ENCODE data around the gene SOX9. TPM values are rescaled to one million over a fixed set of nuclear protein-coding genes. Genes with fewer than 3 reads are reported as not detected.
"Not testable (repeated sequence)": the region's sequence is repeated elsewhere in the genome, so short reads cannot be mapped to it uniquely, and the experiment has no call there.

The SOX9 gene
- total RNA-seq, 1 experiment from 2014 or later = 8.4 TPM

DNA sequence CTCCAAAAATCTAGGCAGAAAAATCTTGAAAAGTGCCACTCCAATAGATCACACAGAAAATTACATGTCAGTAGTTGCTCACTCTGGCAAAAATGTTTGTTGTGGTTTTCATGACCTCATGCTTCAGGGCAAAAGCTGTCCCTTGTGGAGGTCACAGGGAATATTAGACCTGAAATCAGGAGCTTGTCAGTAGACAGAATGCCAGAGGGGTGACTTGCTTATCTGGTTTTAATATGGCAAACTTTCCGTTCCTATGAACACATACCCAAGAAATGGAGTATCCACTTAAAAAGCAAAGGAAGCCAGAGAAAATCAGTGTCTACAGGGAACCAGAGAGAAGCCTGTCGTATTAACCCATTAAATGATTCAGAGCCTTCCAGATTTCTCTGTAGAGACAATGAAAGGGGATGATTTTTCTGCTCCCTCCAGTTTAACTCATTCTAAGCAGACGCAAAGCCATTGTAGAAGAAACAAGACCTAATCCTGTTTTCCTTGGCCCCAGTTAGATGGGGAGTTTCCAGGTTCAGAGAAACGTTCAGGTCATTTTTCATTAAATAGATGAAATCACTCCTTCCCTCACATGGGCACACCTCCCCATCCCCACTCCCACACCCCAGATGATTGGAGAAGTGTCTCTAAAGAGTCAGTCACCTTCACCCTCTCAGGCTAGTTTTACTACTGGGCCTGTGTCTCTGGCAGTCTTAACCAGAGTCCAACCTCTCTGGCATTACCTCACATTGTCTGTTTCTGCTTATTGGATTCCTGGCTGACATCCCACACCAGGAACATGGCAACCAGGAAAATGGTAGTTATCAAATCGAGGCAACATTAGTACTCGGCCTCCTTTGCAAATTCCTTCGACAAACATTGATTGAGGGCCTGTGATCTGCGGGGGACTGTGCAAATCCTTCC lies 6.0 kb downstream of the SOX9 start:
- peak; percentile 83 for DNase-seq (ENCODE audit: low read depth)

- no peak for DNase-seq (ENCODE audit: low read depth)
These were observed 7.2 kb downstream of the SOX9 start for GRCh38 chr17:72128039-72128438.

GRCh38 chr17:72134608-72135394 lies 14.0 kb downstream of the SOX9 start:
- DNase-seq (ENCODE audit: low read depth) = no peak

GRCh38 chr17:72135546-72136325 lies 14.9 kb downstream of the SOX9 start:
- no peak for DNase-seq (ENCODE audit: low read depth)

GRCh38 chr17:72136692-72137091 lies 15.9 kb downstream of the SOX9 start:
- peak; percentile 66 for DNase-seq (ENCODE audit: low read depth)

- no peak for DNase-seq (ENCODE audit: low read depth)
These were observed 16.3 kb downstream of the SOX9 start for GRCh38 chr17:72137161-72137560.

DNA sequence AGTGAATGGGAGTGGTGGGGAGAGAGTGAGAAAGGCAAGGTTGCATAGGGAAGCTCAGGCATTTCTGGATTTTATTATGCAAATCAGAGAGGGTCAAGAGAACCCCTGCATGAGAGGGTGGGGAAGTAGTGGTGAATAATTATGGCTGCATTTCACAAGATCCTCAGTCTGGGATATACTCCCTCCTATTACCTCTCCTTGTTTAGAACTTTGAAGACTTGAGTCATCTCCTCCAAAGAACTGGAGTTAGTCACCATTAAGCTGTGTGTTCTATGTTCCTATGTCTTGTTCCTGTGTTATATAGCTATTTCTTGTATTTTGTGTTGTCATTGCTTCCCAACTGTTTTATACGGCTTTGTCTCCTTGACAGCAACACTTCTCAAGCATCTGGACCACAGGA lies 18.4 kb downstream of the SOX9 start:
- no peak for DNase-seq (ENCODE audit: low read depth)

DNA sequence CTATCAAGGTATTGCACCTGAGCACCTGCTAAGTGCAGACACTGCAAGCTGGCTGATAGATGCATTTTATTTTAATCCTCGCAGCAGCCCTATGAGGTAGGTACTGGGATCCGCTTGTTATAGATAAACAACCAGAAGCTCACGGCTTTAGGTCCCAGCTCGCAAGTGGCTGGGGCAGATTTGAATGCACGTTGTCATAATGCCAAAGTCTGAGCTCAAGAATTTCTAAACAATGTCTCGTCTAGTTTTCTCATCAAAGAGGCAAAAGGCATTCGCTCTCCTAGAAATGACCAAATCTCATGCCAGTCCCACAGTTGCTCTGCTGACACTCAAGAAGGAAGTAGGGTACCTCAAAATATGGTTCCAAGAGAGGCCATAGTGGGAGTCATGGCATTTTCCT lies 20.5 kb downstream of the SOX9 start:
- no peak for DNase-seq (ENCODE audit: low read depth)

GRCh38 chr17:72142097-72142496 lies 21.3 kb downstream of the SOX9 start:
- not testable (repeated sequence) for DNase-seq (ENCODE audit: low read depth)

- no peak for DNase-seq (ENCODE audit: low read depth)
These were observed 21.8 kb downstream of the SOX9 start for GRCh38 chr17:72142614-72143013.

GRCh38 chr17:72143245-72143644 lies 22.4 kb downstream of the SOX9 start:
- no peak for DNase-seq (ENCODE audit: low read depth)

DNA sequence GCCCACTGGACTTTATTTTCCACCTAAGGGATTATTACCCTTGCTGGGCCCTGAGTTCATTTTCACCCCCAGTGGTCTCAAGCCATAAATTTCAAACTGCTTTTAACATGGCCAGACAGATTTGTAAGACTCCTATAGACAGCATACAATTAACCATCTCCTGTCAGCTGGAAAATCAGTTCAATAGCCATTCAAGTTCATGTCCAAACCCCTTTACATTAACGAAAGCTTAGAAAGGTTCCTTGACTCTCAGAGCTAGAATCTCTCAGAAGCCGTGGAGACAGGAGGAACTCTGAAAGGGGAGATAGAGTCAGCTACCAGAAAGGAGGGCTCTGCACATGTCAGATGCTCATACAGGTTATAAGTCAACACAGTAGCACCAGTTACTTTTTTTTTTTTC lies 23.3 kb downstream of the SOX9 start:
- DNase-seq (ENCODE audit: low read depth) = no peak

DNA sequence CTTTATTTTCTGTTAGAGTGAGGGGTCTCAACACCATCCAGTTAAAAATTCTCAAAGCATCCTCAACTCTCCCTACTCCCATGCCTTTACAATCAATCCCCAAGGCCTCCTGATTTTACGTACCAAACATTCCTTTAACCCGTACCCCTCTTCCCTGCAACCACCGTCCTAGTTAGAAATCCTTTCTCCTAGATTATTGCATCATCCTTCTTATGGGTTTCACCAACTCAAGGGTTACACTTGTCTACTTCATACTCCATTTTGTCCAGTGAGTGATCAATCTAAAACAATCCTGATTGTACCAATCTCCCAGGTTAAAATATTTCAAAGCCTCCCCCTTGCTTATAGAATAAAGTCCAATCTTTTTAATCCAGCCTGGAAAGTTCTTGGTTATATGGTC lies 24.7 kb downstream of the SOX9 start:
- no peak for DNase-seq (ENCODE audit: low read depth)

DNA sequence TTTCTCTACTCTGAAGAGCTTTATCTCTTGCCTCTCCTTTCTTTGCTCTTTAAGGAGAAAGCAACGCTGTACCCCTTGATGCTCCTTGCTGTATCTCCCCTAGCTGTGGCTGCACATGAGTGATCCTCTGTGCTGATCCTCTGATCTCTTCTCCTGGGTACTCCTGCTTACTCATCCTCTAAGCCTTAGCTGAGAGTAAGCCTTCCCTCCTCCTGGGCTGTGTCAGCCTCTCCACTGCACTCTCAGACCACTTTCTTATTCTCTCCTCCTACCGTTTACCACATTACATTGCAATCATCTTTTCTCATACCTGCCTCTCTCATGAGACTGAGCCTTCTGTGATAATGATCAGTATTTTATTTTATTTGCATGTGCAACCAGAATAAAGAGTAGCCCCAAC lies 25.1 kb downstream of the SOX9 start:
- peak; percentile 23 for DNase-seq (ENCODE audit: low read depth)

GRCh38 chr17:72146371-72146770 lies 25.6 kb downstream of the SOX9 start:
- DNase-seq (ENCODE audit: low read depth) = no peak

- DNase-seq (ENCODE audit: low read depth) = no peak
These were observed 30.0 kb downstream of the SOX9 start for GRCh38 chr17:72150632-72151460.

- peak; percentile 77 for DNase-seq (ENCODE audit: low read depth)
These were observed 31.0 kb downstream of the SOX9 start for GRCh38 chr17:72151565-72152386.

GRCh38 chr17:72152387-72152929 lies 31.6 kb downstream of the SOX9 start:
- DNase-seq (ENCODE audit: low read depth) = no peak

DNA sequence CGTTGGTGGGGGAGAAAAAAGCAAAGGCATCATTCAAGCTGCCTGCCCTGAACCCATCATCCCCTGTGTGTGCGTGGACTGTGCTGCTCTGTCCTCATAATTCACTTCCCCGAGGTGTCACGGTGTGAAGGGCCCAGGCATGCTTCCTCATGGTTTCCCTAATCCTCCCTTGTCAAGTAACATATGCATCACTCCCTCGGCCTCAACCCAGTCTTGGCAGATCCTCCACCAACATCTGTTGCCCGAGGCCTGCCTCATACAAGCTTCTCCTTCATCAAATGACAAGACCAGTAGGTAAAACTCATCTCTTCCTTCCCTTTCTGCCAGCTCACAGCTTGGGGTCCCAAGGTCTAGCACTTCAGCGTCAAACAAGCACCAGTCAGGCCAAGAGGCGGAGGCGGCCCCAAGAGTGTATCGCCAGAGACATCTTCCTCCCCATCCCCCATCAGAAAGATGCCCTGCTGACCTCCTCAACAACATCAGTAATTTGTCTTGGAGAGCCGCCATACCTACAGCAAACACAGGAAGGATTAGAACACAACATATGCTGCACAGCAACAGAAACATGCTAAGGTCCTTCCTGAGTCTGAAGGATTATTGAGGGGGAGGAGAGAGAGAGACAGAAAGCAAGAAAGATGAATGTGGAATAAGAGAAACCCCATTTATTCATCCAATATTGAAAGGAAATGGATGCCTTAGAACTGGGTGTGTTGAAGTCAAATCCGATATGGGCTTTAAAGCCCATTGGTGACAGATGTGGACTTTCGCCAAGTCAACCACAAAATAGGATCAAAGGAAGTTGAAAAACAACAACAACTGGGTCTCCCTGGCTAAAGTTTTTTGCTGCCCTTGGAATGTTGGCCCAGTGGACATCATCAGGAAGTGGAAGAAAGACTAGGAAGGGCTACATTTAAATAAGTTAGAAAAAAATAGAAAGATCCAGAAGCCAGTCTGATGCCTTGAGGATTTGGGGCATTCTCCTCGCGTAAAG lies 38.4 kb downstream of the SOX9 start:
- no peak for DNase-seq (ENCODE audit: low read depth)
